CD14-positive monocyte (primary cell): Measurements from ENCODE around the gene CAPNS2. TPM values are rescaled to one million over a fixed set of nuclear protein-coding genes. Genes with fewer than 3 reads are reported as not detected.
A peak's percentile ranks its signal among the peaks of the same experiment; 100 is the strongest.

Source experiments
- DNase-seq, 3 donors: peaks; one replicate each; pipeline ENCODE4 v3.0.0-alpha.2; 2011 to 2022
- H2AFZ ChIP-seq: 2 replicates; pipeline ENCODE4 v1.6.0; 2012; ENCODE audit warnings: mild to moderate bottlenecking, low read depth, low read length, inconsistent platforms; ENCODE audit not compliant: insufficient read depth, poor library complexity, severe bottlenecking
- H3K27ac ChIP-seq, 2 donors: 1 replicate in 1 of 2; 2 replicates in 1 of 2; pipeline ENCODE4 v1.5.1; 2012 to 2013; ENCODE audit warnings: low read length in 2 of 2, control low read depth in 1 of 2, inconsistent platforms in 1 of 2, low read depth in 1 of 2, mild to moderate bottlenecking in 1 of 2
- H3K27me3 ChIP-seq, 2 donors: one replicate each; pipeline versions ENCODE4 v1.6.0 to v1.6.1; 2011 to 2013; ENCODE audit warnings: low read length in 2 of 2; ENCODE audit not compliant: control insufficient read depth in 2 of 2, insufficient read depth in 2 of 2
- H3K36me3 ChIP-seq, 2 donors: replicated peaks in 1 of 2; 1 replicate in 1 of 2; 2 replicates in 1 of 2; pipeline versions ENCODE4 v1.5.1 to v1.6.1; 2012 to 2013; ENCODE audit warnings: low read length in 2 of 2, control low read depth in 1 of 2, inconsistent platforms in 1 of 2, mild to moderate bottlenecking in 1 of 2; ENCODE audit not compliant: insufficient read depth in 2 of 2, control insufficient read depth in 1 of 2
- H3K4me1 ChIP-seq, 2 donors: 1 replicate in 1 of 2; 2 replicates in 1 of 2; pipeline versions ENCODE4 v1.5.1 to v1.6.1; 2012 to 2013; ENCODE audit warnings: low read length in 2 of 2, control low read depth in 1 of 2, inconsistent platforms in 1 of 2, mild to moderate bottlenecking in 1 of 2, moderate library complexity in 1 of 2; ENCODE audit not compliant: insufficient read depth in 2 of 2, control insufficient read depth in 1 of 2
- H3K4me2 ChIP-seq: replicated peaks from 2 replicates; pipeline ENCODE3; 2012; ENCODE audit warnings: low read length, moderate library complexity, mild to moderate bottlenecking; ENCODE audit not compliant: poor library complexity, severe bottlenecking; ENCODE audit errors: extremely low read depth
- H3K4me3 ChIP-seq, 3 experiments: fragments of 200-600 bp in 1 of 3; sonication (generic) in 1 of 3; replicated peaks in 1 of 3; 1 replicate in 2 of 3; 2 replicates in 1 of 3; pipeline ENCODE4 v1.5.1; 2011 to 2013; ENCODE audit warnings: low read length in 3 of 3, mild to moderate bottlenecking in 3 of 3, control low read depth in 2 of 3, low read depth in 2 of 3, inconsistent platforms in 1 of 3, moderate library complexity in 1 of 3
- H3K79me2 ChIP-seq: 2 replicates; pipeline ENCODE4 v1.6.0; 2012; ENCODE audit warnings: mild to moderate bottlenecking, control low read depth, inconsistent platforms, low read length, moderate library complexity; ENCODE audit not compliant: insufficient read depth
- H3K9ac ChIP-seq: 2 replicates; pipeline ENCODE4 v1.6.0; 2017; ENCODE audit warnings: low read length, mild to moderate bottlenecking; ENCODE audit not compliant: insufficient read depth, poor library complexity, severe bottlenecking
- H3K9me3 ChIP-seq, 2 donors: replicated peaks in 1 of 2; 1 replicate in 1 of 2; 2 replicates in 1 of 2; pipeline versions ENCODE4 v1.5.1 to v1.6.1; 2012 to 2013; ENCODE audit warnings: low read length in 2 of 2, control low read depth in 1 of 2; ENCODE audit not compliant: control insufficient read depth in 1 of 2, insufficient read depth in 1 of 2
- H4K20me1 ChIP-seq: 2 replicates; pipeline ENCODE4 v1.6.0; 2012; ENCODE audit warnings: mild to moderate bottlenecking, low read length, control low read depth, moderate library complexity; ENCODE audit not compliant: insufficient read depth
- H3K27ac Mint-ChIP-seq, 7 donors: one replicate each; pipeline ENCODE4 v1.8.0; 2020; ENCODE audit warnings: mild to moderate bottlenecking in 7 of 7, mixed read lengths in 7 of 7, moderate library complexity in 6 of 7, inconsistent platforms in 2 of 7
- H3K27me3 Mint-ChIP-seq, 3 donors: one replicate each; pipeline ENCODE4 v1.8.0; 2021 to 2022; ENCODE audit warnings: low read depth in 3 of 3, mild to moderate bottlenecking in 3 of 3, mixed read lengths in 3 of 3, moderate library complexity in 3 of 3, inconsistent platforms in 1 of 3
- H3K36me3 Mint-ChIP-seq, 2 donors: one replicate each; pipeline ENCODE4 v1.8.0; 2020; ENCODE audit warnings: mixed read lengths in 2 of 2, inconsistent platforms in 1 of 2, mild to moderate bottlenecking in 1 of 2
- H3K4me1 Mint-ChIP-seq: one replicate; pipeline ENCODE4 v1.8.0; 2020; ENCODE audit warnings: mild to moderate bottlenecking, mixed read lengths
- H3K4me3 Mint-ChIP-seq, 2 donors: one replicate each; pipeline ENCODE4 v1.8.0; 2020; ENCODE audit warnings: mild to moderate bottlenecking in 2 of 2, mixed read lengths in 2 of 2, moderate library complexity in 1 of 2
- H3K9me3 Mint-ChIP-seq, 7 donors: one replicate each; pipeline ENCODE4 v1.8.0; 2020 to 2022; ENCODE audit warnings: mixed read lengths in 7 of 7, mild to moderate bottlenecking in 6 of 7, moderate library complexity in 6 of 7, inconsistent platforms in 2 of 7
- WGBS: methylation state at CpG from one replicate; pipeline ENCODE4 v1.1.5; 2013; ENCODE audit warnings: missing lambda C conversion rate; ENCODE audit not compliant: insufficient coverage; 5-methylcytosine and 5-hydroxymethylcytosine counted together
- intact Hi-C, 2 donors: fragments of 100-400 bp; cut with micrococcal nuclease; formaldehyde crosslinking; loops; one replicate each; pipeline versions ENCODE4 v1.15.0 to v1.15.1; 2023
- polyA plus RNA-seq, 3 donors: library from polyadenylated mRNA; depleted of rRNA in 1 of 3; unstranded in 2 of 3; stranded (reverse) in 1 of 3; fragments of 300-500 nt in 2 of 3; fragments of >200 nt in 1 of 3; fragmentation: Illumina TruSeq in 2 of 3; gene quantifications; 1 replicate in 2 of 3; 2 replicates in 1 of 3; pipeline ENCODE4 v1.2.3, GENCODE V29; 2012 to 2021
- TF ChIP-seq, protein P1 (sequence below): fragments of 200-600 bp; IDR thresholded peaks from one replicate; pipeline ENCODE4 v1.8.0; 2022; ENCODE audit warnings: antibody characterized with exemption, mild to moderate bottlenecking

The CAPNS2 gene
- polyA plus RNA-seq, 3 donors = 0.17 to 0.35 TPM; not detected in 1

- Histone ChIP-seq H3K9me3 (no peaks in the 10 kb centered on the region), H3K36me3 (no peaks in the 10 kb centered on the region), H4K20me1 (no peaks in the 10 kb centered on the region), H3K79me2 (no peaks in the 10 kb centered on the region), H3K27ac (no peak overlapping the region), H2AFZ (no peak overlapping the region), H3K4me2 (no peak overlapping the region), H3K9ac (no peak overlapping the region), H3K27me3 (no peaks in the 10 kb centered on the region), H3K4me3 (no peak overlapping the region), H3K4me1 (no peaks in the 10 kb centered on the region)
- TF ChIP-seq, protein P1, sequence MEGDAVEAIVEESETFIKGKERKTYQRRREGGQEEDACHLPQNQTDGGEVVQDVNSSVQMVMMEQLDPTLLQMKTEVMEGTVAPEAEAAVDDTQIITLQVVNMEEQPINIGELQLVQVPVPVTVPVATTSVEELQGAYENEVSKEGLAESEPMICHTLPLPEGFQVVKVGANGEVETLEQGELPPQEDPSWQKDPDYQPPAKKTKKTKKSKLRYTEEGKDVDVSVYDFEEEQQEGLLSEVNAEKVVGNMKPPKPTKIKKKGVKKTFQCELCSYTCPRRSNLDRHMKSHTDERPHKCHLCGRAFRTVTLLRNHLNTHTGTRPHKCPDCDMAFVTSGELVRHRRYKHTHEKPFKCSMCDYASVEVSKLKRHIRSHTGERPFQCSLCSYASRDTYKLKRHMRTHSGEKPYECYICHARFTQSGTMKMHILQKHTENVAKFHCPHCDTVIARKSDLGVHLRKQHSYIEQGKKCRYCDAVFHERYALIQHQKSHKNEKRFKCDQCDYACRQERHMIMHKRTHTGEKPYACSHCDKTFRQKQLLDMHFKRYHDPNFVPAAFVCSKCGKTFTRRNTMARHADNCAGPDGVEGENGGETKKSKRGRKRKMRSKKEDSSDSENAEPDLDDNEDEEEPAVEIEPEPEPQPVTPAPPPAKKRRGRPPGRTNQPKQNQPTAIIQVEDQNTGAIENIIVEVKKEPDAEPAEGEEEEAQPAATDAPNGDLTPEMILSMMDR = no peak
- Mint-ChIP-seq H3K27me3 (peaks cover 0 to 2% (median 2%) of the 10 kb centered on the region in 3 donors), H3K27ac (peak overlapping the region in 1 of 7 donors; percentile 46), H3K9me3 (no peaks in the 10 kb centered on the region), H3K36me3 (no peaks in the 10 kb centered on the region), H3K4me3 (no peak overlapping the region), H3K4me1 (peaks cover 7% of the 10 kb centered on the region)
- DNase-seq = no peak
- intact Hi-C loops = no loop called here
Measured at GRCh38 chr16:55592306-55592705, 25.8 kb downstream of the CAPNS2 start.

GRCh38 chr16:55597928-55598327 is 31.4 kb downstream of the CAPNS2 start:
- no peaks in the 10 kb centered on the region for H3K36me3 ChIP-seq
- no peaks in the 10 kb centered on the region for H3K4me1 ChIP-seq
- H3K4me2 ChIP-seq = no peak overlapping the region
- no peaks in the 10 kb centered on the region for H4K20me1 ChIP-seq
- H3K79me2 ChIP-seq = no peaks in the 10 kb centered on the region
- Mint-ChIP-seq H3K27me3 (peaks cover 0 to 2% (median 2%) of the 10 kb centered on the region in 3 donors), H3K4me3 (no peak overlapping the region), H3K4me1 (no peaks in the 10 kb centered on the region), H3K36me3 (no peaks in the 10 kb centered on the region), H3K9me3 (peaks cover 0 to 6% (median 2%) of the 10 kb centered on the region in 7 donors), H3K27ac (no peak overlapping the region)
- H2AFZ ChIP-seq = no peak overlapping the region
- H3K4me3 ChIP-seq = no peak overlapping the region
- H3K9ac ChIP-seq = no peak overlapping the region
- no peak for DNase-seq
- H3K27ac ChIP-seq = no peak overlapping the region
- no peaks in the 10 kb centered on the region for H3K27me3 ChIP-seq
- intact Hi-C loops = no loop called here
- TF ChIP-seq, protein P1 = no peak
- WGBS = no CpG with 5 or more reads among the region's 4 CpGs
- no peaks in the 10 kb centered on the region for H3K9me3 ChIP-seq
